Lung (tissue), 12 donors: ENCODE measurements around the gene UPP2. TPM values are rescaled to one million over a fixed set of nuclear protein-coding genes. Genes with fewer than 3 reads are reported as not detected.

ENCODE experiments used
- ATAC-seq: fragments of 200-7000 bp; cut with Tn5 transposase; one replicate; pipeline ENCODE4 v1.9.1; 2020; ENCODE audit warnings: moderate number of reproducible peaks; ENCODE audit not compliant: insufficient read depth, low FRiP score
- DNase-seq, 3 donors: peaks; one replicate each; pipeline ENCODE4 v3.0.0-alpha.2; 2013 to 2017
- H3K27ac ChIP-seq, 2 donors: one replicate each; pipeline ENCODE4 v1.5.1; 2013; ENCODE audit warnings: mild to moderate bottlenecking in 2 of 2, moderate library complexity in 2 of 2, control low read depth in 1 of 2, inconsistent platforms in 1 of 2, low read depth in 1 of 2, low read length in 1 of 2
- H3K27me3 ChIP-seq, 3 donors: one replicate each; pipeline ENCODE4 v1.5.1; 2013; ENCODE audit warnings: low read length in 2 of 3; ENCODE audit not compliant: control insufficient read depth in 3 of 3, insufficient read depth in 3 of 3
- H3K36me3 ChIP-seq, 4 donors: one replicate each; pipeline ENCODE4 v1.5.1; 2013; ENCODE audit warnings: low read length in 4 of 4, mild to moderate bottlenecking in 1 of 4, moderate library complexity in 1 of 4; ENCODE audit not compliant: control insufficient read depth in 4 of 4, insufficient read depth in 4 of 4
- H3K4me1 ChIP-seq, 5 donors: one replicate each; pipeline ENCODE4 v1.5.1; 2013; ENCODE audit warnings: low read length in 5 of 5, mild to moderate bottlenecking in 2 of 5, moderate library complexity in 1 of 5; ENCODE audit not compliant: control insufficient read depth in 5 of 5, insufficient read depth in 5 of 5
- H3K4me3 ChIP-seq: one replicate; pipeline ENCODE4 v1.5.1; 2013; ENCODE audit warnings: mild to moderate bottlenecking, control low read depth, moderate library complexity
- H3K9ac ChIP-seq, 2 donors: one replicate each; pipeline ENCODE4 v1.5.1; 2013; ENCODE audit warnings: low read length in 2 of 2, control low read depth in 1 of 2; ENCODE audit not compliant: insufficient read depth in 1 of 2
- H3K9me3 ChIP-seq, 4 donors: one replicate each; pipeline ENCODE4 v1.5.1; 2013; ENCODE audit warnings: low read length in 3 of 4, mild to moderate bottlenecking in 1 of 4, moderate library complexity in 1 of 4; ENCODE audit not compliant: control insufficient read depth in 4 of 4, insufficient read depth in 3 of 4
- CTCF ChIP-seq: IDR thresholded peaks from 2 replicates; pipeline ENCODE4 v1.5.1; 2012; ENCODE audit warnings: mild to moderate bottlenecking; ENCODE audit errors: control extremely low read depth, extremely low read depth
- WGBS, 2 donors: extraction: QIAGEN DNeasy Blood & Tissue Kit; methylation state at CpG; one replicate each; pipeline ENCODE4 v1.1.7; 2013; 5-methylcytosine and 5-hydroxymethylcytosine counted together
- polyA plus RNA-seq, 2 donors: library from polyadenylated mRNA; stranded (reverse); fragments of 200-250 nt; gene quantifications; one replicate each; pipeline ENCODE4 v1.2.1, GENCODE V29; 2013
- total RNA-seq, 2 donors: library from RNA; depleted of rRNA in 1 of 2; stranded (reverse); fragments of >200 nt in 1 of 2; gene quantifications; one replicate each; pipeline ENCODE4 v1.2.1, GENCODE V29; 2014 to 2021
- donor health status: control.
- donor health status: control.
- donor health status: Bipolar disorder and iron deficiency.
- donor health status: healthy.
- donor health status: DM: yes; HTN: yes; CAD: no.

UPP2 gene
- total and polyA plus RNA-seq, 4 donors = 0.01 TPM; not detected in 3

DNA sequence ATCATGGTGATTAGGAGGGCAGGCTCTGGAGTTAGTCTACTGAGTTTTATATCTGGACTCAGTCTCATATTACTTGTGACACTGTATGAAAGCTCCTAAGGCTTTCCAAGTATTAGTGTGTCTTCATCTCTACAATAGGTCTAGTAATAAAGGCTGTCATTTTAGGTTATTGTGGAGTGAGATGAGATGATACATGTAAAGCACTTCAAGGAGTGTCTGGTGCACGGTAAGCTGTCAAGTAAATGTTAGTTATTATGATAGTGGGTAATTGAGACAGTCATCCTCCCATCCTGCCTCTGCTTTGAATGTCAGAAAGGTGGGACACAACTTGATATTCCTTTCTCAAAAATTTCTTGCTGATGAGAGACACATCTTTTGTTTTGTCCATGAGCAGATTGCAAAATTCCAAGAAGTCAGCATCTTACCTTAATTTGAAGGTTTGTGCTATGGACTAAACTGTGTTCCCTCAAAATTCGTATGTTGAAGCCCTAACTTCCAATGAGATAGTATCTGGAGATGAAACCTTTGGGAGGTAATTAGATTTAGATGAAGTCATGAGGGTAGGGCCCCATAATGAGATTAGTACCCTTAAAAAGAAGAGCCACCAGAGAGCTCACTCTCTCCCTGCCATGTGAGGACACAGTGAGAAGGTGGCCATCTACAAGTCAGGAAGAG is 41.4 kb upstream of the UPP2 start:
- 86 to 96% methylated on average over 2 of the region's 2 CpGs for WGBS, 2 donors
- Histone ChIP-seq H3K27ac (no peak overlapping the region), H3K9me3 (no peaks in the 10 kb centered on the region), H3K27me3 (no peaks in the 10 kb centered on the region), H3K4me3 (no peak overlapping the region), H3K36me3 (no peaks in the 10 kb centered on the region), H3K9ac (no peak overlapping the region), H3K4me1 (no peaks in the 10 kb centered on the region)
- DNase-seq = no peak
- ATAC-seq = no peak
- TF ChIP-seq CTCF = no peak

- ATAC-seq (no peak), DNase-seq (no peak)
- Histone ChIP-seq H3K4me1 (no peaks in the 10 kb centered on the region), H3K9ac (no peak overlapping the region), H3K9me3 (no peaks in the 10 kb centered on the region), H3K36me3 (no peaks in the 10 kb centered on the region), H3K27me3 (no peaks in the 10 kb centered on the region), H3K4me3 (no peak overlapping the region), H3K27ac (no peak overlapping the region)
- TF ChIP-seq CTCF = no peak
- WGBS, 2 donors = 84 to 93% methylated on average over 5 of the region's 5 CpGs
Observed at GRCh38 chr2:158060835-158061435, 40.7 kb upstream of the UPP2 start.

DNA sequence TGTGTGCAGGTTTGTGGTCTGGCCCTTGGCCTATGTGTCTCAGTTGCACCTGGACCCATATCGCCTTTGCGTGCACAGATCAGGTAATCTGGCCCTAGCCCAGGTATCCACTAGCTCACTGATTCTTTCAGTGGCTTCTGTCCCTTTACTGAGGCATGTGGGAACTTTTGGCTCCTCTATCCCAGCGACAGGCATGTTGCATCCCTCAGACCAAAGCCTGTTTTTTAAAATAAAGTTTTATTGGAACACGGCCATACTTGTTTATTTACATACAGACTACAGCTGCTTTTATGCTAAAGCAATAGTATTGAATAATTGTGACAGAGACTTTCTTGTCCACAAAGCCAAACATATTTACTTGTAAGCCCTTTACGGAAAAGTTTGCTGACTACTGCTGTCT is 39.9 kb upstream of the UPP2 start:
- no peak for TF ChIP-seq CTCF
- no peaks in the 10 kb centered on the region for H3K36me3 ChIP-seq
- no peak overlapping the region for H3K9ac ChIP-seq
- H3K27me3 ChIP-seq = no peaks in the 10 kb centered on the region
- ATAC-seq (no peak), DNase-seq (no peak)
- 96 to 97% methylated on average over 5 of the region's 5 CpGs for WGBS, 2 donors
- H3K4me3 ChIP-seq = no peak overlapping the region
- no peaks in the 10 kb centered on the region for H3K4me1 ChIP-seq
- no peak overlapping the region for H3K27ac ChIP-seq
- H3K9me3 ChIP-seq = no peaks in the 10 kb centered on the region
